Measurements from ENCODE around the gene NAP1L4.

Gene NAP1L4

DNA sequence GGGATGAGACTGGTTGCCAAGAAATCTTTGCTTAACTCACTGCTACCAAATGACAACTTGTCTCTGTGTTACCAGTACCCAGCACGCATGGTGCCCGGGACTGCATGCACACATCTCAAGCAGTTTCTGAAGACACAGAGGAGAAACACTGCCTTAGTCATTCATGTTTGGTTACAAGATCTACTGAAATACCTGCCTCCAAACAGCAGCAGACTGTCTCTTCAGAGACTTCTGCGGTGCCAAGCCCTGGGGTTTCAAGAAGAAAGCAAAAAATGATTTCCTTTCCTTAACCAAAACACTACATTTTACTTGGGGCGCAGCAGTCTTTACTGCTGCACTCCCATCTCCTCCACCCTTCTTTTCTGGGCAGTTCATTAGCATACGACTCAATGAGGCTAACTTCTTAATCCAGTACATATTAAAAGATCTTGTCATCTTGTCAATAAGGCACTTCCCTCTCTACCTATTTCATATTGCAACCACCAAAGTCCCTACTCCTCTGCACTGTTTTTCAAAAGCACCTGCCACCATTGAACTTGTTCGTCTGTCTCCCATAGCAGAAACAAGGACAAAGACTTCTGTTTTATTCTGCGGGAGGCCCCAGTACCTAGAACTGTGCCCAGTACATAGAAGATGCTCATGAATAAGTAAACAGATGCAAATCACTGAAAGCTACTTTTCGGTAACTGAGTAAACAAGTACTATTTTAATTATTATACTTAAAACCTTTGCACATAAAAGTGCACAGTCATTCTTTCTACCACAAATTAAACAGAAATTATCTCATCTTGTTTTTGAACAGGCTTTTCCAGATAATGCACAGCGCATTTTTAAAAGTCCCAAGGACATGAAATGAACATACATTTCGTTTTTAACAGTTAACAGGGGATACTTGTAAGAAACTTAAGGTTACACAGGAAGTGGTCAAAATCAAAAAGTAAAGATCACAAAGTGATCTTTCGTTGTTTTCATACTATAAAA is 4.0 kb downstream of the NAP1L4 start:
- peak overlapping the region; percentile 95 for H3K4me2 ChIP-seq (ENCODE audit: low read length)
- peak overlapping the region; percentile 93 for H3K4me3 ChIP-seq (ENCODE audit: low read length)
- H3K4me1 ChIP-seq (ENCODE audit: low read length), result peaks cover 29% of the 10 kb centered on the region
- peak overlapping the region; percentile 11; the same call in 1 of the 2 replicates for H3K27ac ChIP-seq (ENCODE audit: low read length)
- H3K9me3 ChIP-seq (ENCODE audit: insufficient read depth, low read length), result no peaks in the 10 kb centered on the region
- peaks cover 54% of the 10 kb centered on the region for H4K20me1 ChIP-seq (ENCODE audit: insufficient read depth, low read length)
- no peaks in the 10 kb centered on the region for H3K27me3 ChIP-seq (ENCODE audit: low read depth, low read length)
- peaks cover 95% of the 10 kb centered on the region for H3K79me2 ChIP-seq (ENCODE audit: low read length)
- TF ChIP-seq EZH2phosphoT487 (IDR thresholded peaks at IDR 0.05; ENCODE audit: low read depth), result no peak
- TF ChIP-seq, protein P1, sequence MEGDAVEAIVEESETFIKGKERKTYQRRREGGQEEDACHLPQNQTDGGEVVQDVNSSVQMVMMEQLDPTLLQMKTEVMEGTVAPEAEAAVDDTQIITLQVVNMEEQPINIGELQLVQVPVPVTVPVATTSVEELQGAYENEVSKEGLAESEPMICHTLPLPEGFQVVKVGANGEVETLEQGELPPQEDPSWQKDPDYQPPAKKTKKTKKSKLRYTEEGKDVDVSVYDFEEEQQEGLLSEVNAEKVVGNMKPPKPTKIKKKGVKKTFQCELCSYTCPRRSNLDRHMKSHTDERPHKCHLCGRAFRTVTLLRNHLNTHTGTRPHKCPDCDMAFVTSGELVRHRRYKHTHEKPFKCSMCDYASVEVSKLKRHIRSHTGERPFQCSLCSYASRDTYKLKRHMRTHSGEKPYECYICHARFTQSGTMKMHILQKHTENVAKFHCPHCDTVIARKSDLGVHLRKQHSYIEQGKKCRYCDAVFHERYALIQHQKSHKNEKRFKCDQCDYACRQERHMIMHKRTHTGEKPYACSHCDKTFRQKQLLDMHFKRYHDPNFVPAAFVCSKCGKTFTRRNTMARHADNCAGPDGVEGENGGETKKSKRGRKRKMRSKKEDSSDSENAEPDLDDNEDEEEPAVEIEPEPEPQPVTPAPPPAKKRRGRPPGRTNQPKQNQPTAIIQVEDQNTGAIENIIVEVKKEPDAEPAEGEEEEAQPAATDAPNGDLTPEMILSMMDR (IDR thresholded peaks at IDR 0.05; ENCODE audit: low read depth, low read length), result no peak
- H3K9ac ChIP-seq (ENCODE audit: low read length), result 0 out of 2 replicates have a peak overlapping the region, but pooled peaks have one; percentile 86
- H3K36me3 ChIP-seq (replicated peaks; ENCODE audit: low read depth, low read length), result peaks cover 21% of the 10 kb centered on the region
- H2AFZ ChIP-seq (ENCODE audit: low read depth, low read length), result no peak overlapping the region

DNA sequence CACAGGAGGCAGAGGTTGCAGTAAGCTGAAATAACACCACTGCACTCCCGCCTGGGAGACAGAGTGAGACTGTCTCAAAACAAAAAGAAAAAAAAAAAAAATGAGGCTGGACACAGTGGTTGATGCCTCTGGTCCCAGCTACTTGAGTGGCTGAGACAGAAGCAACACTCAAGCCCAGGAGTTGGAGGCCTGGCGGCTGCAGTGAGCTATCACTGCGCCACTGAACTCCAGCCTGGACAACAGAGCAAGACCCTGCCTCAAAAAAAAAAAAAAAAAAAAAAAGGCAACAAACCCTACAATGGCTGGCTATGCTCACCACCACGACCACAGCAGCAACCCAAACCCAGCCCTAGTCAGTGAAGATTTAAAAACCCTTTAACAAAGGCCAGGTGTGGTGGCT is 8.2 kb downstream of the NAP1L4 start:
- TF ChIP-seq, protein P1 (IDR thresholded peaks at IDR 0.05; ENCODE audit: low read depth, low read length), result no peak
- TF ChIP-seq EZH2phosphoT487 (IDR thresholded peaks at IDR 0.05; ENCODE audit: low read depth), result no peak
- Histone ChIP-seq H4K20me1 (ENCODE audit: insufficient read depth, low read length) (peaks cover 70% of the 10 kb centered on the region), H3K4me2 (ENCODE audit: low read length) (no peak overlapping the region), H3K4me3 (ENCODE audit: low read length) (no peak overlapping the region), H3K9me3 (ENCODE audit: insufficient read depth, low read length) (no peaks in the 10 kb centered on the region), H3K4me1 (ENCODE audit: low read length) (peaks cover 12% of the 10 kb centered on the region), H3K36me3 (replicated peaks; ENCODE audit: low read depth, low read length) (peaks cover 39% of the 10 kb centered on the region), H3K9ac (ENCODE audit: low read length) (no peak overlapping the region), H3K79me2 (ENCODE audit: low read length) (peaks cover 100% of the 10 kb centered on the region), H3K27me3 (ENCODE audit: low read depth, low read length) (no peaks in the 10 kb centered on the region), H3K27ac (ENCODE audit: low read length) (no peak overlapping the region), H2AFZ (ENCODE audit: low read depth, low read length) (no peak overlapping the region)

DNA sequence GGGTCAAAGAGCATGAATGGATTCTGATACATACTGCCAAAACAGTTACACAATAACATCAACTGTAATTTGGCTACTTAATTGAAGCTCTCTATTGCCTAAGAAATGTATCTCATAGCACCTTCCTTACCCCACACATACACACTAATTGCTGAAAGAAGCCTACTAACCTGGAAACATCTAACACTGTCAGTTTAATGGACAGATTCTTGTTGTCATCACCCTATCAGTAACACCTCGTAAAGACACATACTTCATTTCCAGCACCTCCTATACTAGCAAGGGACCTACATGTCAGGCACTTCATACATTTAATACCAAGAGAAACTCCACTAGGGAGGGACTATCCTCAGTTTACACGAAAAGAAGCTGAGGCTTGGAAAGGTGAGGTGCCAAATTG is 9.9 kb downstream of the NAP1L4 start:
- no peak for TF ChIP-seq EZH2phosphoT487 (IDR thresholded peaks at IDR 0.05; ENCODE audit: low read depth)
- TF ChIP-seq, protein P1 (IDR thresholded peaks at IDR 0.05; ENCODE audit: low read depth, low read length), result no peak
- peaks cover 64% of the 10 kb centered on the region for H4K20me1 ChIP-seq (ENCODE audit: insufficient read depth, low read length)
- H3K36me3 ChIP-seq (replicated peaks; ENCODE audit: low read depth, low read length), result peaks cover 43% of the 10 kb centered on the region

GRCh38 chr11:2981130-2981529 is 11.0 kb downstream of the NAP1L4 start:
- H3K4me1 ChIP-seq (ENCODE audit: low read length), result no peaks in the 10 kb centered on the region
- TF ChIP-seq EZH2phosphoT487 (IDR thresholded peaks at IDR 0.05; ENCODE audit: low read depth), result no peak
- TF ChIP-seq, protein P1 (IDR thresholded peaks at IDR 0.05; ENCODE audit: low read depth, low read length), result no peak
- H2AFZ ChIP-seq (ENCODE audit: low read depth, low read length), result no peak overlapping the region
- peaks cover 48% of the 10 kb centered on the region for H3K36me3 ChIP-seq (replicated peaks; ENCODE audit: low read depth, low read length)
- H3K27ac ChIP-seq (ENCODE audit: low read length), result no peak overlapping the region
- no peaks in the 10 kb centered on the region for H3K9me3 ChIP-seq (ENCODE audit: insufficient read depth, low read length)
- H3K79me2 ChIP-seq (ENCODE audit: low read length), result peaks cover 99% of the 10 kb centered on the region
- H3K4me3 ChIP-seq (ENCODE audit: low read length), result no peak overlapping the region
- peaks cover 62% of the 10 kb centered on the region for H4K20me1 ChIP-seq (ENCODE audit: insufficient read depth, low read length)
- H3K9ac ChIP-seq (ENCODE audit: low read length), result no peak overlapping the region
- H3K27me3 ChIP-seq (ENCODE audit: low read depth, low read length), result no peaks in the 10 kb centered on the region
- no peak overlapping the region for H3K4me2 ChIP-seq (ENCODE audit: low read length)

More for the DNA sequence above, 9.9 kb downstream of the NAP1L4 start:
- H2AFZ ChIP-seq (ENCODE audit: low read depth, low read length), result no peak overlapping the region
- no peaks in the 10 kb centered on the region for H3K27me3 ChIP-seq (ENCODE audit: low read depth, low read length)
- peaks cover 99% of the 10 kb centered on the region for H3K79me2 ChIP-seq (ENCODE audit: low read length)
- no peak overlapping the region for H3K27ac ChIP-seq (ENCODE audit: low read length)
- H3K9me3 ChIP-seq (ENCODE audit: insufficient read depth, low read length), result no peaks in the 10 kb centered on the region
- no peak overlapping the region for H3K4me3 ChIP-seq (ENCODE audit: low read length)
- H3K4me2 ChIP-seq (ENCODE audit: low read length), result no peak overlapping the region
- H3K4me1 ChIP-seq (ENCODE audit: low read length), result no peaks in the 10 kb centered on the region
- no peak overlapping the region for H3K9ac ChIP-seq (ENCODE audit: low read length)

Measured in OCI-LY3 (cell line).